Neural crest cell (in vitro differentiated cells): ENCODE results near the gene ITCH. TPM values are rescaled to one million over a fixed set of nuclear protein-coding genes. Genes with fewer than 3 reads are reported as not detected.
"Not testable (repeated sequence)": the region's sequence is repeated elsewhere in the genome, so short reads cannot be mapped to it uniquely, and the experiment has no call there.

Experiments
- DNase-seq: peaks from one replicate; pipeline ENCODE4 v3.0.0; 2021; ENCODE audit warnings: low read depth, mixed read lengths, low spot score
- H3K27ac Mint-ChIP-seq: one replicate; pipeline ENCODE4 v1.8.0; 2021; ENCODE audit warnings: mild to moderate bottlenecking, mixed read lengths; ENCODE audit not compliant: unreplicated experiment
- H3K27me3 Mint-ChIP-seq: 2 replicates; pipeline ENCODE4 v1.8.0; 2021; ENCODE audit warnings: low read depth, mild to moderate bottlenecking, mixed read lengths
- H3K36me3 Mint-ChIP-seq: 2 replicates; pipeline ENCODE4 v1.8.0; 2021; ENCODE audit warnings: low read depth, mild to moderate bottlenecking, mixed read lengths
- H3K4me1 Mint-ChIP-seq: 2 replicates; pipeline ENCODE4 v1.8.0; 2021; ENCODE audit warnings: mixed read lengths
- H3K4me3 Mint-ChIP-seq: one replicate; pipeline ENCODE4 v1.8.0; 2021; ENCODE audit warnings: mild to moderate bottlenecking, mixed read lengths
- H3K9me3 Mint-ChIP-seq: 2 replicates; pipeline ENCODE4 v1.8.0; 2021; ENCODE audit warnings: mixed read lengths
- total RNA-seq: library from RNA; stranded (reverse); gene quantifications from 2 replicates; pipeline ENCODE4 v1.2.1, GENCODE V29; 2021
- TF ChIP-seq, protein P1 (sequence below): fragments of 200-600 bp; sonication (generic); conservative IDR thresholded peaks from 2 replicates; pipeline ENCODE4 v1.5.0; 2021; ENCODE audit warnings: antibody characterized with exemption, mild to moderate bottlenecking

Gene ITCH
- total RNA-seq, 1 donor from 2014 or later = 69.3 TPM

DNA sequence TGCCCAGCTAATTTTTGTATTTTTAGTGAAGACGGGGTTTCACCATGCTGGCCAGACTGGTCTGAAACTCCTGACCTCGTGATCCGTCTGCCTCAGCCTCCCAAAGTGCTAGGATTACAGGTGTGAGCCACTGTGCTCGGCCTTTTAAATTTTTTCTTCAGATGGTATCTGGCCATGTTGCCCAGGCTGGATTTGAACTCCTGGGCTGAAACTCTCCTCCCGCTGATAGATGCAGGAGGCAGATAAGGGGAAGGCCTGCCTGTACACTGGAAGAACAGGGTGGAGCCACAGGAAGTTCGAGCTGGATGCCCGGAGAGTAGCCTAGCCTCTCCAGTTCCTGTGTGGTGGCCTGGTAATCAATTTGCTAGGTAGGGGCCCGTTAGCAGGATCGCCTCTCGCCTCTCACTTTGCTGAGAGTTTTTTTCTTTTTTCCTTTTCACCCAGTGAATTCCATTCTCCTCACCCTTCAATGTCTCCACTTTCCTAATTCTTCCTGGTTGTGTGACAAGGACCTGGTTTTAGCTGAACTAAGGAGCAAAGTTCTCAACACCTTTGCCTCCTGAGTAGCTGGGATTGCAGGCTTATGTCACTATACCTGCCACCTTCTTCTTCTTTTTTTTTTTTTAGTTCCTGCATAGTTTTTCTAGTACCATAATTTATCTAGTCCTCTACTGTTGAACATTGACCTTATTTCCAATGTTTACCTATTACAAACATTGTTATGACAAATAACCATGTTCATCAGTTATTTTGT is 19.4 kb upstream of the ITCH start:
- H3K27ac Mint-ChIP-seq = no peak overlapping the region
- H3K4me3 Mint-ChIP-seq = no peak overlapping the region
- H3K27me3 Mint-ChIP-seq = no peaks in the 10 kb centered on the region
- no peaks in the 10 kb centered on the region for H3K9me3 Mint-ChIP-seq
- no peaks in the 10 kb centered on the region for H3K4me1 Mint-ChIP-seq
- no peak for DNase-seq
- TF ChIP-seq, protein P1, sequence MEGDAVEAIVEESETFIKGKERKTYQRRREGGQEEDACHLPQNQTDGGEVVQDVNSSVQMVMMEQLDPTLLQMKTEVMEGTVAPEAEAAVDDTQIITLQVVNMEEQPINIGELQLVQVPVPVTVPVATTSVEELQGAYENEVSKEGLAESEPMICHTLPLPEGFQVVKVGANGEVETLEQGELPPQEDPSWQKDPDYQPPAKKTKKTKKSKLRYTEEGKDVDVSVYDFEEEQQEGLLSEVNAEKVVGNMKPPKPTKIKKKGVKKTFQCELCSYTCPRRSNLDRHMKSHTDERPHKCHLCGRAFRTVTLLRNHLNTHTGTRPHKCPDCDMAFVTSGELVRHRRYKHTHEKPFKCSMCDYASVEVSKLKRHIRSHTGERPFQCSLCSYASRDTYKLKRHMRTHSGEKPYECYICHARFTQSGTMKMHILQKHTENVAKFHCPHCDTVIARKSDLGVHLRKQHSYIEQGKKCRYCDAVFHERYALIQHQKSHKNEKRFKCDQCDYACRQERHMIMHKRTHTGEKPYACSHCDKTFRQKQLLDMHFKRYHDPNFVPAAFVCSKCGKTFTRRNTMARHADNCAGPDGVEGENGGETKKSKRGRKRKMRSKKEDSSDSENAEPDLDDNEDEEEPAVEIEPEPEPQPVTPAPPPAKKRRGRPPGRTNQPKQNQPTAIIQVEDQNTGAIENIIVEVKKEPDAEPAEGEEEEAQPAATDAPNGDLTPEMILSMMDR = no peak
- H3K36me3 Mint-ChIP-seq = no peaks in the 10 kb centered on the region

DNA sequence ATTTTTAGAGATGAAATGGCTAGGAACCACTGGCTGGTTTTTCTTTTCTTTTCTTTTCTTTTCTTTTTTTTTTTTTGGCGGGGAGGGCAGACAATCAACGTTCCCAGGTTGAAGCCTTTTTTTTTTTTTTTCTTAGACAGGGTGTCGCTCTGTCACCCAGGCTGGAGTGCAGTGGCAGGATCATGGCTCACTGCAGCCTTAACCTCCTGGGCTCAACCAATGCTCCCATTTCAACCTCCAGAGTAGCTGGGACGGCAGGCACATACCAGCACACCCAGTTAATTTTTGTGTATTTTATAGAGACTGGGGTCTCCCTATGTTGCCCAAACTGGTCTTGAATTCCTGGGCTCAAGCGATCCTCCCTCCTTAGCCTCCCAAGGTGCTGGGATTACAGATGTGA is 18.8 kb upstream of the ITCH start:
- TF ChIP-seq, protein P1 = no peak
- no peak overlapping the region for H3K27ac Mint-ChIP-seq
- H3K36me3 Mint-ChIP-seq = no peaks in the 10 kb centered on the region

DNA sequence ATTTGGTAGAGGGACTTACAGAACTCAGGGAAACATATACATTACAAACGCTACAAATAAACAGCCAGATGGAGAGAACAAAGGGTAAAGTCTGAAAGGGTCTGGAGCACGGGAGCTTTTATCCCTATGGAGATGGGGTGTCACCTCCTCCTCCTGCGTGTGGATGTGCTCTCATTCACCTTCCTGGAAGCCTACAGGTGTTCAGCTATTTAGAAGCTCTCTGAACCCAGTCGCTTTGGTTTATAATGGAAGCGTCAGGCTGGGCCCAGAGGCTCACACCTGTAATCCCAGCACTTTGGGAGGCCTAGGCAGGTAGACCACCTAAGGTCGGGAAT is 17.7 kb upstream of the ITCH start:
- Mint-ChIP-seq H3K36me3 (no peaks in the 10 kb centered on the region), H3K27me3 (no peaks in the 10 kb centered on the region), H3K9me3 (no peaks in the 10 kb centered on the region), H3K4me1 (no peaks in the 10 kb centered on the region), H3K4me3 (no peak overlapping the region), H3K27ac (no peak overlapping the region)
- TF ChIP-seq, protein P1 = no peak
- no peak for DNase-seq

More for the DNA sequence above, 18.8 kb upstream of the ITCH start:
- Mint-ChIP-seq H3K27me3 (no peaks in the 10 kb centered on the region), H3K9me3 (no peaks in the 10 kb centered on the region), H3K4me3 (no peak overlapping the region), H3K4me1 (no peaks in the 10 kb centered on the region)
- DNase-seq = no peak

DNA sequence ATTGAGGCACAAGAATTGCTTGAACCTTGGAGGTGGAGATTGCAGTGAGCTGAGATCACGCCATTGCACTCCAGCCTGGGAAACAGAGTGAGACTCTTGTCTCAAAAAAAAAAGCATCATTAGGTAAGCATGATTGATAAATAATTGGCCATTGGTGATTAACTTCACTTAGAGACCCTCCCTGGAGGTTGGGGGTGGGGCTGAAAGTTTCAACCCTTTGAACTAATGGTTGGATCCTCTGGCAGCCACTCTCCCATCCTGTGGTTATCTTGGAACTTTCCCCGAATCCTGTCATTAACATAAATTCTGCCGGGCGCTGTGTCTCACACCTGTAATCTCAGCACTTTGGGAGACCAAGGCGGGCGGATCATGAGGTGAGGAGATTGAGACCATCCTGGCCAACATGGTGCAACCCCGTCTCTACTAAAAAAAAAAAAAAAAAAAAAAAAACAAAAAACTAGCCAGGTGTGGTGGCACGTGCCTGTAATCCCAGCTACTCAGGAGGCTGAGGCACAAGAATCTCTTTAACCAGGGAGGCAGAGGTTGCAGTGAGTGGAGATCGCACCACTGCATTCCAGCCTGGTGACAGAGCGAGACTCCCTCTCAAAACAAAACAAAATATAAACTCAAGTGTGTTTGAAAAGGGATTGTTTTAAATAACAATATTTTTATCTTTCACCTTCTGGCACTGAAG is 17.1 kb upstream of the ITCH start:
- not testable (repeated sequence) for H3K4me1 Mint-ChIP-seq, H3K4me3 Mint-ChIP-seq, DNase-seq, H3K27ac Mint-ChIP-seq, H3K27me3 Mint-ChIP-seq, H3K9me3 Mint-ChIP-seq, H3K36me3 Mint-ChIP-seq

DNA sequence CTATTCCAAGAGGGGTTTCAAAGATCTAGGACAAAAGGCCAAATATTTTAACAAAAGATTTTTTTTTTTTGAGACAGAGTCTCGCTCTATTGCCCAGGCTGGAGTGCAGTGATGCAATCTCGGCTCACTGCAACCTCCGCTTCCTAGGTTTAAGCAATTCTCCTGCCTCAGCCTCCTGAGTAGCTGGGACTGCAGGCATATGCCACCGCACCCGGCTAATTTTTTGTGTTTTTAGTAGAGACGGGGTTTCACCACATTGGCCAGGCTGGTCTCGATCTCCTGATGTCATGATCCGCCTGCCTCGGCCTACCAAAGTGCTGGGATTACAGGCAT is 16.6 kb upstream of the ITCH start:
- not testable (repeated sequence) for H3K9me3 Mint-ChIP-seq, H3K27me3 Mint-ChIP-seq, H3K27ac Mint-ChIP-seq, H3K4me3 Mint-ChIP-seq, H3K36me3 Mint-ChIP-seq, DNase-seq, H3K4me1 Mint-ChIP-seq

DNA sequence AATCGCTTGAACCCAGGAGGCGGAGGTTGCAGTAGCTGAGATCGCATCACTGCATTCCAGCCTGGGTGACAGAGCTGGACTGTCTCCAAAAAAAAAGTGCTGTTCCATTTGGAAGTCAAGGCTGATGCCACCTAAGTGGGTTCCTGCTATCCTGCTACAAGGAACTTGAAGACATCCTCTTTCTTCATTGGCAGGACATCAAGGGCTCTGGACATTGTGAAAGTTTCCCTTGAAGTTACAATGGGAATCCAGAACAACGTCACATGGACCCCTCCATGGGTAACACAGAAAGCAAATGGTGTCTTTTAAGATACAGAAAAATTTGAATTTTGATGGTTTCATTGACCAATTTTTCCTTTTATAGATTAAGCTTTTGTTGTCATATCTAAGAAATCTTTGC is 15.5 kb upstream of the ITCH start:
- Mint-ChIP-seq H3K4me1 (no peaks in the 10 kb centered on the region), H3K36me3 (no peaks in the 10 kb centered on the region), H3K9me3 (no peaks in the 10 kb centered on the region), H3K4me3 (no peak overlapping the region), H3K27me3 (no peaks in the 10 kb centered on the region), H3K27ac (no peak overlapping the region)
- DNase-seq = no peak
- TF ChIP-seq, protein P1 = no peak
